NCI-H2171 (cell line): ENCODE results near the gene RNU6-1.

Experiments used
- DNase-seq: peaks from one replicate; lab custom pipeline; 2025; lab: John Stamatoyannopoulos, UW

Gene RNU6-1

DNA sequence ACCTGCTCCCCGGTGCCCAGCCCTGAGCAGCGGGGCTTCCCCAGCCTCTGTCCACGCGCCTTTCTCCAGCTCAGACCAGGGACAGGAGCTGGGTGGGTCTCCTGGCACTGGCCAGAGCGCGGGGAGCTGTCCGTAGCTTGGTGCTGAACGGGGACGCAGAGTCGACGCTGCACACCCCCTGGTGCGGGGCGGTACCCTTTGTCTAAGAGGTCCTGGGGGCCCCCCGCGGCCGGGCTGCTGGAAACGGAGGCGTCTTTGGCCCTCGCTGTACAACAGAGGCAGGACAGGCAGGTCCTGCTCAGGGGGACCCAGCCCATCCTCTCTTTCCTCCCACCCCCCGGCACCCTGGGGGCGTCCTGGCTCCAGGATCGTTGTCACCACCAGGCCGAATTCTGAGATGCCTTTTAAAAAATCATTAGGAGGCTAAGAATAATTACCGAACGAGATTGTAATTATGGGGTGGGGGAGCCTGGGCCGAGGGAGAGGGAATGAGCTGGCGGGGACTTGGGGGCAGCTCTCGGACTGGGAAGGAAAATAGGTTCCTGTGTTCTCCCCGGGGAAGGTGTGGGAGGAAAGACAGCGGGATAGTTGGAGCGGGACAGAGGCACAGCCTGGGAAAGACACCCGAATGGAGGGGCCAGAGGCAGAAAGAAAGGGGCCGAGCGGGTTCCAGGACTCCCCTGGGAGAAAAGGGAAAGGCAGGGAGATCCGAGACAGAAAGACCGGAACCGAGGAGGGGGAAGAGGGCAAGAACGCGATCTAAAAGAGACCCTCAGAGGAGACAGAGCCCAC is 18.7 kb downstream of the RNU6-1 start:
- DNase-seq, result no peak

DNA sequence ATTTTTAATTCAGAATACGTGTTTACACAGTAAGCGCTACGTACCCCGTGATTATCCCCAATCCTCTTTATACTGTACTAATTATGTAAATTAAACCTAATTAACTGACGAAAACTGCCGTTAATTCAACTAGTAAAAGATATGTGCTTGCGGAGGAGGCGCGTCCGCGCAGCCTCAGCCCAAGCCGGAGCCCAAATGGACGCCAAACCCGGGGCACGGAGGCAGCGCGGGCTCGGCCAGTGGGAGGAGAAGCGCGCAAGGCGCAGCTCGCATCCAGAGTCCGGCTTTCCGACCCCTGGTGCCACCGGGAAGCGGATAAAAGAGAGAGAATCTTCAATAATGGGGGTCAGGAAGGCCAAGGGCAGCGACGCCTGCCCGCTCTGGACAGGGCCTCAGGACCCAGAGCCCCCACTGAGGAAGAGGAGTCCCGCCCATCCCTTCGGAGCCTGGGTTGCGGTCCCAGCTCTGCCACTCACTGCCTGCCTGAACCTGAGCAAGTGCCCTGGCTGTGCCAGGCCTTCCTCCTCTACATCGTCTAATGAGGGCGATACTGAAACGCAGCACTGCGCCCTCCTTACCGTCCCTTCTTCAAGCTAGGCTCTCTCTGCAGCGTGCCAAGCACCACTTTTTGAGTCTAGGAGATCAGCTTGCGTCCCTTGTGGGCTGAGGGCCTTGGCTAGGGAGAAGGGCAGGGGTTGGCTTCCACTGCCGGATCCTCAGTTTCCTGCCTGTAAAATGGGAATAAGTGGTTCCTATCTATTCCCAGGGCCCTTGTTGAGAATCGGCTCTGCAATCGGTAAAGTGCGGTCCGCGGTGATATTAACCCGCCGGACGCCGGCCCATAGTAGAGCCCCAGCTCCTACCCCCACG is 19.5 kb downstream of the RNU6-1 start:
- DNase-seq, result no peak

DNA sequence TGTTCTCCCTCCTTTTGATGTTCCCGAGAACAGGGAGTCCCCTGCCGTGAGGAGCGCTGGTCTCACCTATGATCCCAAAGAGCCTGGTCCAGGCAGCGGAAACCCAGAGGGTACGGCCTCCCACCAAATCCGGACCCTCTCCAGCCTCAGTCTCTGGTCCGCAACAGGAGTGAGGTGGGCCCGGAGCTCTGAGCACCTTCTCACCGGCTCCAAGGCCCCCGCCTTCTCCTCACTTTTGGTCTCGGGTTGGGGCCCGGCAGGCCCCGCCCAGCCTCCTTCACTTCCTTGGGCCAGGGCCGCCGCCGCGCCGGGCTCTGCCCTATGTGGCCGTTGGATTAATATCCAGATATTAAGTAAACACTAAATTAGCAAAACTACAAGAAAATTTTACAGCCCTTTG is 20.2 kb downstream of the RNU6-1 start:
- DNase-seq, result no peak

DNA sequence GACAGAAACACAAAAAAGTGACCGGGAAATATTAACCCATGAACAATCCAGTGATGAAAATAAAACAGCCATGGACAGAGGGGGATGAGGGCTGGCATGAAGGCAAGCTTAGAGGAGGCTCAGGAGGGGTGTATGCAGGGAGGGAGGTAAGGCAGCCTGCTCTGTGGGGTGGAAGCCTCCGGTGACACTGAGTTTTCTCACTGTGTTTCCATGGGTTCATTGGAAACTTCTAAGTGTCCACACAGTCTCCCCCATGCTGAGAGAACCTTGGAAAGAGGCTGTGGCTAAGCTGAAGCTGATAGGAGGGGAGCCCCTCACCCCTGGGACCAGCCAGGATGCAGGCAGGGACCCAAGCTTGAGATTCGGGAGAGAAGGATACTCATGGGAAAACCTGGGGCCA is 21.4 kb downstream of the RNU6-1 start:
- DNase-seq, result no peak

DNA sequence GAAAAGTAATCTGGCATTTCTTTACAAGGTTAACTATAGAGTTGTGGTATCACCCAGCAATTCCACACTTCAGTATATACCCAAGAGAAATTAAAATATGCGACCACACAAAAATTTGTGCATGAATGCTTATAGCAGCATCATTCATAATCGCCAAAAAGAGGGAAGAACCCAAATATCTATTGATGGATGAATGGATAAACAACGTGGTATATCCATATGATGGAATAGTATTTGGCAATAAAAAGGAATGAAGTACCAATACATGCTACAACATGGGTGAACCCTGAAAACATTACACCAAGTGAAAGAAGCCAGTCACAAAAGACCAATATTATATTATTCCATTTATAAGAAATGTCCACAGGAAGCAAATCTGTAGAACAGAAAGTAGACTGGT is 23.2 kb downstream of the RNU6-1 start:
- no peak for DNase-seq

DNA sequence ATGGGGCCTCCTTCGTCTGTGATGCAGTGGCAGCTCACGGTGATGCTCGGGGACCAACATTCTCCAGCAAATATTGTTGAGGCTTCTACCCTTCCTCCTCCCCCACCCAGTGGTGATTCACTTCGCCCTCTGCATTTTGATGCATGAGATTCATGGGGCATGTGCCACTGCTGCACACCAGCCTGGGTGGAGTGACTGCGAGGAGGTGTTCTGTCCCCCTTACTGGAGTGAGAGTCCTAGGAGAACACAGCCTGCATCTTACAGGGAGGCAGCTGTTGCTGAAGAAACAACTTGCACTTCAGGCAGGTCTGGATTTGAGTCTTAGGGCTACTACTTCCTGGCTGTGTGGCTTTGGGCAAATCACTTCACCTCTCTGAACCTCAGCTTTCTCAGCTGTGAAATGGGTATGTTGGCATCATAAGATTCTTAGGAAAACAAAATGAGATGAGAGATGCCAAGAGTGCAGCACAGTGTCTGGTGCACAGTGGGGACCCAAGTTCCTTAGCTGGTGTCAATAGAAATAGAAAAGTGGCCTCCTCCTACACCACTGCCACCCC is 24.7 kb downstream of the RNU6-1 start:
- no peak for DNase-seq

DNA sequence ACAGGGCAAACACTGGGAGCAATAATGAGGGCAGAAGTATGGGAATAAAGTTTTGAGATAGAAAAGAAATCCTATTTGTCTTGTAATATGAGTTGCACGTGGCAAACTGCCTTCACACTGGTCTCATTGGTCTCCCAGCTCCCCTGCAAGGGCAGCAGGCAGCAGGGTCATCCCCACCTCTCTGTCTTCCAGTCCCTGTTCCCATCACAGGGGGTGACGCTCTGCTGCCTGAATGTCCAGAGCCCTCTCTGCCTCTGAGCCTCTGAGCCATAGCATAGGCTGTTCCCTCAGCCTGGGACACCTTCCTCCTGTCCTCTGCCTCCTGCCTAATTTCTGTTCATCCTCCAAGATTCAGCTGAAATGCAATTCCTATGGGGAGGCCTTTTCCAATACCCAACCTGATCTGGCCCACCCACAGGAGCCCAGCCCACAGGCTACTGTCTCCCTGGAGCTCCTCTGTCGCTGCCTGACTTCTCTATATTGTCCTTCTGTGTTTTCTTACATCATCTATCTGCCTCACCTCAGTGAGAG is 26.7 kb downstream of the RNU6-1 start:
- DNase-seq, result no peak

DNA sequence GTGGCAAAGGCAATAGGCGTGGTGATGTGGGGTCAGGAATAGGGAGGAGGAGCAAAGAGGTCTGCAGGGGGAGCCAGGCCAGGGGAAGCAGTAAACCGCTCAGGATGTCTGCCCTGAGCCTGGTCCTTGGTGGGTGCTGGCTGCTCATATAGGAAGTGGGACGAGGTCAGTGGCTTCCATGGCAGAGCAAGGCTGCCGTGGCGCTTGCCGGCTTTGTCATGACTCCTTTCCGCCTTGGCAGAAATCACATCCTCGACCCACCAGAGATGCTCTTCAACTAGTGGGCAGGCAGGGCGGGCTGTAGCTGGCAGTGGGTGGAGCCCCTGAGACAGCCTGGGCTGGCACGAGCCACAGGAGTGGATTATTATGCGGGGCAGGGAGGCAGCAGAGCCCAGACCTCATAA is 27.6 kb downstream of the RNU6-1 start:
- no peak for DNase-seq

DNA sequence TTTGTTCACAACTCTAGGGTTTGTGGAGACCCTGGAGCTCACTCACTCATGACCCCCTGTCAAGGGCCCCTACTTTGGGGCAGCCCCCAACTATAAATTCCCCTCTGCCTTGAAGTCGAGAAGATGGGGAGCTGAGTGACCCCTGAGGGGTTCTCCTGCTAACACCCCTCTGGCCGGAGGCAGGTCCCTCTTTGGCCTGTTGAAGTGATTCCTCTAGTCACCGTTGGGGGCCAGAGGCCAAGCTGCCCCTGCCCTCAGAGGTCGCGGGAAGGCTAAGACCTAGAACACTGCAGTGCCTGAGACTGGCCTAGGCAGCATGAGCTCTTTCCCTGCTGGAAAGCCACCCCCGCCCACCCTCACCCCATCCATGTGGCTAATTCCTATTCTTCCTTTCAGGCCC is 30.0 kb downstream of the RNU6-1 start:
- no peak for DNase-seq

DNA sequence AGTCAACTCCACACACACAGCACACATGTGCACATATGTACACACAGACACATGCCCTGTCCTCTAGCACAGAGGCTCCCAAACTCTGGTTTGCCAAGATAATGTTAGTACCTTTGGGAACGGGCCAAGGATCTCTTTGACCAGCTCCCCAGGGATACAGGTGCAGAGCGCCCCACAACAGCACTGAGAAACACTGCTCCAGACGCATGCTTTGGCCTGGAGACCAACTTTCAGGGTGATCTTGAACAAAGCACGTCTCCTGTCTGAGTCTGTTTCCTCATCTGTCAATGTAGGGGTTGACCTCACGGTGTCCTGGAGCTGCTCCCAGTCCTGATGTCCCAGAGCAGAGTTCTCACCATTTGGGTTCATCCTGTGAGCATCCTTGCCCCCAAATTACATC is 30.4 kb downstream of the RNU6-1 start:
- no peak for DNase-seq

DNA sequence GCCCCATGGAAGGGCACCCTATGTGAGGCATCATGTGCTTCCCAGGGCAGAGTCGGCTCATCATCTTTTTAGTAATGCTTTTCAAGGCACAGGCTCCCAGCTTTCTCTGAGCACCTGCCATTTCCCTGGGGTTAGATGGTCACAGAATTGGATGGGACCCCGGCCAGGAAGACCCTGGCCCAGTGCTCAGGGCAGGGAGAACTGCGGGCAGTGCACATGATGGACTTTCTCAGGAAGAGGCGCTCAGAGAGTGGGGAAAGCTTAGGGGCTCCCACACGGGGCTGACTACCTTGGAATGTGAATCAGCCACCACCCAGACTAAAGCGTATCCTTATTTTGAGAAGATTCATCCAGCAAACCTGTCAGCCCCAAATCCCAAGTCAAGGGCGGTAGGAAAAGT is 31.0 kb downstream of the RNU6-1 start:
- no peak for DNase-seq

DNA sequence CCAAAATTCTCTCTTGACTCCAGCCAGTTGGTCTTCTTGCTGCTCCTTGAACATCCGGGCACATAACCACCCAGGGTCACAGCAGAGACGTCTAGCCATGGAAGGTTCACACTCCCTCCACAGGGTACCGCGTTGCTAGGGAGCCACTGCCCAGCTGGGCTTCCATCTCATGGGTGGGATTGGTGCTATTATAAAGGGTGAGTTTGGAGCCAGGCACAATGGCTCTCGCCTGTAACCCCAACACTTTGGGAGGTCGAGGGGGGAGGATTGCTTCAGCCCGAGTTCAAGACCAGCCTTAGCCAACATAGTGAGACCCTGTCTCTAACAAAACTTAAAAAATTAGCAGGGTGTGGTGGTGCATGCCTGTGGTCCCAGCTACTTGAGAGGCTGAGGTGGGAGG is 32.0 kb downstream of the RNU6-1 start:
- no peak for DNase-seq

DNA sequence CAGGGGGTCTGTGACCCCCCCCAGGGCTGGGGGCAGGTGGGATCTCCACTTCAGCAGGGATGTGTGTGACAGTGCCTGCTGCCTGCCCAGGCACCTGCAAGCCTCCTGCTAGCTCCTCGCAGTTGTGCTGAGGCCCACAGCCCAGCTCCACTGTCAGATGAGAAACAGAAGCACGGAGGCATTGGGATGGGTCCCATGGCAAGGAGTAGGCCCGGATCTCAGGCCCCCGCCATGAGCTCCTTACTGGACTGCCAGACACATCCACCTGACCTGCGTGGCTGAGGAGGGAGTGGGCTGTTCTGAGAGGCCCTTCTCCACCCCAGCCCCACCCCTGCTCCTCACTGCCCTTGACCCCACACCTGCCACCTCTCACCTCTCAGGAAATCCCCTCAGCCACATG is 32.7 kb downstream of the RNU6-1 start:
- no peak for DNase-seq

DNA sequence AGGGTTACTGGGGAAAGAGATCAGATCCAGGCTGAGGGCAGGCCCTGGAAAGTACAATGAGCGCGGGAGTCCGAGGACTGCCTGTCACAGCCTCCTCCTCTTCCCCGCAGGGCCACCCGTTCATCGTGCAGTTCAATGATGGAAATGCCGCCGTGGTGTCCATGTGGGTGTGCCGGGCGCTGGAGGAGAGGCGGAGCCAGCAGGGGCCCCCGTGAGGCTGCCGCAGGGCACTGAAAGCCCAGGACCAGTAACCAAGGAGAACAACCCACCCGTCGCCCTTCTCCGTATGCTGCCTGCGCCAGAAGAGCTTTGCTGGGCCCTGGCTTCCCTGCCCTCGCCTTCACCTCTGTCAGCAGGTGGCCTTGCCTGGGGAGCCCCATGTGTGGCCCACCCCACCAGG is 33.3 kb downstream of the RNU6-1 start:
- DNase-seq, result no peak

DNA sequence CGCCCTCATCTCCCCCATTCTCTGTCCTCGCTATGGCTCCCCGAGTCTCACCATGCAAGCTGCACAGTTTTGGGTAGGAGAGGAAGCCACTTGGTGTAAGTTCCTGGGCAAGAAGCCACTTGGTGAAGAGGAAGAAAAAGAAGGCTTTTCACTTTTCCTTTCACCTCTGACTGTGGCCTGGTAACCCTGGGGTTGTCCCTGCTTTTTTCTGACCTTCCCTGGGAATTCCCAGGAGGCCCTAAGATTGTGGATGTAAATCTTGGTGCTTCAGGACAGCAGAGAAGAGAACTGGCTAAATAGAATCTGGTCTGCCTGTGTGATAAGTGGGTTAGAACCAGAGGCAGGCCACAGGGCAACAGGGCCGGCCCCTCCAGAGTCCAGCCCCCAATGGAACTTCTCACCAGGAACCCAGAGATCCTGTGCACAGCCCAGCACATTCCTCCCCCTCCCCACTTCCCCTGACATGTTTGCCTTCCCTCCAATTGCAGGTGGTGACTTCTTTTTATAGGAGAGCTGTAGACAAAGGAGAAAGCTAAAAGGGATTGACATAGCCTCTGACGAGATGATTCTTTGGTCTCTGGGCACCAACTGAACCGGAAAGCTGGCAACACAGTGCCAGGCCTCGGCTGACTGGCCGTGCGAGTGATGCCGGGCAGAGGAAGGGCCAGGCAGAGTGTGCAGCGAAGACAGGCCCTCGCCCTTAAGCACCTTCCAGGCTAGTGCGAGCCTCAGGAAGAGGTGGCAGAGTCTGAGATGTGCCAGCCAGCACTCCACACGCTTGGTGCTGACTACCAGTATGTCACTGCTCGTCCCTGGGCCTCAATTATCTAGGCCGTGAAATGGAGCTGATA is 34.0 kb downstream of the RNU6-1 start:
- DNase-seq, result no peak

DNA sequence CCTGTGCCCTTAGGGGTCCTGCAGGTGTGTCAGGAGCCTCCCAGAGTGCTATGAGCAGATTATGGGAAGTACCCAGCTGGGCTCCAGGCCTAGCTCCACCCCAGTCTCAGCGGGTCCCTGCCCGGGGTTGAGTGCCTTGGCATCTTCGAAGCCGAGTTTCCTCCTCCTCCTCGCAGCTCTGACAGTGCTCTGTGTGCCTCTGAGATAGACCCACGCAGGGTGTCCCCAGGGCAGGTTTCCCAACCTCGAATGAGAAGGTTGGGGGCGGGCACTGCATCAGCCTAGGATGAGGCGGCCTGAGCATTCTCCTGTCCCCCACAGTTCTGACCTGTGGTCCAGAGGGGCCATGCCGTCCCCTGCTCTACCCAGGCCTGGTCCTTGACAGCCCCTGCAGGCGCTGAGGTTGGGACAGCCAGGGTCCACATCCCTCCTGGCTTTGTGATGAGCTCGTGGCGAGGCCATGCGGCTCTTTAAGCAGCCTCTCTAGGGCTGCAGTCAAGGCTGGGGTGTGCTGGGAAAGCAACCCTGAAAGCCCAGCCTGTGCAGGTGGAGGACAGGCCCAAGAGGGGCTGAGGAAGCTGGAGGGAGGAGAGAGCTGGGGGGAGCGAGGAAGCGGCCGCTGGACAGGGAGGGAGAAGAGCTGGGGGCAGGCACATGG is 34.7 kb downstream of the RNU6-1 start:
- DNase-seq, result no peak

DNA sequence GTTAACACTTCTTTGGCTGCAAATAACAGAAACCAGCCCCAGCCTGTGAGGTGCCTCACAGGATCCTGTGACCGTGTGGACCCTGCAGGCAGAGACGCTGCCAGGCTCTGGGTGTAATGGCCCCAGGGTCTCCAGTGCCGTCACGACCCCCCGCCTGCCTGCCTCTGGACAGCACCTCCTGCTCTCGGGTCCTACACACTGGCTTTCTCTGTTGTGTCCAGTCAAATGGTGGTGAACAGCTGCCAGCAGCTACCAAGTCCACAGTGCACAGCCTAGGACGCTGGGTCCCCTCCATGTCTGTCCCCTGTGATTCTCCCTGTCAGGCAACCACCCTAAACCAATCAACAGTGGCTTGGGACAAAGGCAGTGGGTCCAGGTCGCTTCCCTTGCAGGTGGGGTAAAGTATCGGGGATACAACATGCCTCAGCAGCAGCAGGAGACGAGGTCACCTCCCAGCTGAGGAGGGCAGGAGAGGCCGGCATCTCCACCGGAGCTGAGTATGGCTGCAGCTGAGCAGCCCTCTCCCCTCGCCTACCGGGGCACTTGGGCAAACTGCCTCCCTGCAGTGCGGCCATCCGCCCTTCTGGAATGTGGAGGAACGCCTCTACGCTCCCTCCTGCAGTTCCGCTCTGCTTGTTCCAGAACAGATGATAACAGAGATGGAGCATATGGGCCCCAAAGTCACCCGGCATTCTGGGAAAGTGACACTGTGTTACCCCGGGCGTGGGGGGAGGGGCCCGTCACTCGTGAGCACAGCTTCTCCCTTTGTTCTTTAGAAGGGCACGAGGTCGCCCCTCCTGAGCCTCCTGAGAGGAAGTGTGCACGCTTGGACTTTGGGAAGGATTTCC is 35.6 kb downstream of the RNU6-1 start:
- peak; percentile 79 for DNase-seq

DNA sequence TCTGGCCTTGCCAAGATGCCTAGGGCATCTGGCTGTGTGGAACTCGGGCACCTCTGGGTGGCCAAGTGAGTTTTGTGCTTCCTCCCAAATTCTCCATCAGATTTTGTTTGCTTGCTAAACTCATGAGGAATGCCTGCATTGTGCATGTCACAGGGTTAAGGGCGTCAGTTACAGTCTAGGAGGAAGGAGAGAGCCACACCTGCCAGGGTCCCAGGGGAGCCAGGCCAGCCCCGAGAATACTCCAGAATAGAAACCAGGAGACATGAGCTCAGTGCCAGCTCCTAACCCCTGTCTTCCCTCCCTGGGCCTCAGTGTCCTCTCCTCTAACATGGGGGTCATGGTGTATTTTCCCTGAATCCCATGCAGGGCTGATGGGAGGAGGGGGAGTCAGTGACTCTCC is 36.5 kb downstream of the RNU6-1 start:
- no peak for DNase-seq

DNA sequence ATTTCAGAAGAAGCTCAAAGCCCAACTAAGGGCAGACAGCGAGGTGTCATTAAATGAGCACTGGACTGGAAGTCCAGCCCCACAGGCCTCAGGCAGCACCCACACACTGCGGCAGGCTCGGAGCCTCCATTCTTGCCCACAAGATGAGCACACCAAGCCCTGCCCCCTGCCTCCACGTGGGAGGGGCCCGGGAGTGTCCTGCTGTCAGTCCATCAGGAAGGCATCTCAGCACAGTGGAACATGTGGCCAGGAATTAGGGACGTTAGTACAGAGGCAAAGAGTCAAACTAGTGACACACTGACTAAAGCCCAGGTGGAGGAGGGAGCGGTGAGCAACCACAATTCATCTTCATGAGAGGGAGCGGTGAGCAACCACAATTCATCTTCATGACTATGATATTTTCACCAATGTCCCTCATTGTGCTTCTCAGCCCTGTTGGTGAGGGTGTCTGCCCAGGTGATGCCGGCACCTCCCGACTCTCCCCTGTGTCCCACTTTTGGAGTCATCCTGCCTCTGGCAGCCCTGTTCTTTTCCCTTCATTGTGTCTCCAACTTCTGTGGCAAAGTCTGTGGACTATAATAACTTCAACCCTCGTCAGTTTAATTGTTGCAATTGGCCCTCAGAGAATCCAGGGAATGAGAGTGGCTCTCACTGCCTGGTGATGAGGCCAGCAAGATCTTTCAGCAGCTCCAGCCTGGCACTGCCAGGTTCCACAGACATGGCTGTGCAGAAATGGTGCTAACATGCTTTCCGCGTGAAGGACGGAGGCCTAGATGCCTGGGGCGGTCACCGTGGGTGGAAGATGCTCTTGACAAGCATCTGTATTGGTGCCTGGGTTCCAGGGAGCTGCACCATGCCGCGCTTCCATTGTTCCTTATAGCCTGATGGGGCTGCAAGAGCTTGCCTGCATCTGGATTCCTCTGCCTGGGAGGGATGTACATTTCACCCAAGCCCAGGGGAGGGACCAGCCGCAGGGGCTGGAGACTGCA is 37.6 kb downstream of the RNU6-1 start:
- no peak for DNase-seq
